Middle frontal gyrus (tissue), 1 donor: Measurements from ENCODE around the gene ADGRE2.
A peak's percentile ranks its signal among the peaks of the same experiment; 100 is the strongest.

Source experiments
- DNase-seq: peaks from one replicate; pipeline ENCODE4 v3.0.0-alpha.2; 2015; ENCODE audit warnings: low spot score; ENCODE audit errors: extremely low spot score

Gene ADGRE2

GRCh38 chr19:14748601-14749000, 29.8 kb downstream of the ADGRE2 start:
- DNase-seq = no peak

- no peak for DNase-seq
Observed at GRCh38 chr19:14746886-14747285, 31.5 kb downstream of the ADGRE2 start.

GRCh38 chr19:14735915-14736314, 42.4 kb downstream of the ADGRE2 start:
- DNase-seq = no peak

DNA sequence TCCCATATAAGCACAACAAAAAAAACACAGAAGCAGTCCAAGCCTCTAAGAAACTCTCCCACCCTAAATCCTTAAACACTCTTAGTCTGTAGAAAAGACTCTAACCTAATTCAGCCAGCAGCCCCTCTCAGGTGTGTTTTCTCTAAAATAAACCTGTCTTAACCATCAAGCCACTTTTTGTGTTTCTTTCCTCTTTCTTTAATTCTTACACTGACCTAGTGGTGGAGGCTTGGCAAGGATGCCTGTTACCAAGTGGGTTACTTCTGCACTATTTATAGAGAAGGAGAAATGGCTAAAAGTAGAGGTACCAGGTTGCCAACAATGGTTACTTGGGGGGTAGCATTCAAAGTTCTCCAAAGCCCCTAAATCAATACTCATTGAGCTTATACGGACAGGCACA, 44.8 kb downstream of the ADGRE2 start:
- no peak for DNase-seq

DNA sequence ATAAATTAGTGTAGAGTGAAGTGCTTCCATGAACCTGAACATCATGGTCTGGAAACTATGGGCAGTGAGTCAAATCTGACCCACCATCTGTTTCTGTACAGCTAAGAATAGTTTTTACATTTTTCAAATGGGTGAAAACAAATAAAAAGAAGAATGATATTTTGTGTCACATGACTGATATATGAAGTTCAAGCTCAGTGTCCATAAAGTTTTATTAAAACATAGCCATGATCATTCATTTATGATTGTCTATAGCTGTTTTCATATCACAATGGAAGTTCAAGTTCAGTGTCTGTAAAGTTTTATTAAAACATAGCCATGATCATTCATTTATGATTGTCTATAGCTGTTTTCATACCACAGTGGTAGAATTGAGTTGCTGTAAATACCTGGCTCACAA, 45.9 kb downstream of the ADGRE2 start:
- DNase-seq = no peak

DNA sequence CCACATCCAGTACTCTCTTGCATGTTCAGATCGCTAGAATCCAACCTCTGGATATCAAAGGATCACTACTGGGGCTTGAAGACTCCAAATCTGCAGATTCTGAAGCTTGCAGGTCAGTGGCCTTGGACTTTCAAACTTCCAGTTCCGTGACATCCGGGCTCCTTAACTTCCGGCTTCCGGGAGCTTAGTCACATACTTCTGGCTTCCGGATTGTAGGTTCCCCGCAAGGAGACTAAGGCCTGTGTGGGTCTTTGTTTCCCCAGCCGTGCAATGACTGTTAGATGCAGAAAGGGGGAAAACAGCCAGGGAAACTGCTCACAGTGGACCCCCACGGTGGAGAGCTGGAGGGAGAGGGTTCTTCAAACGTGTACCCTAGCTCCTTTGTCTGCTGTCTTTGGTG, 47.2 kb downstream of the ADGRE2 start:
- no peak for DNase-seq

DNA sequence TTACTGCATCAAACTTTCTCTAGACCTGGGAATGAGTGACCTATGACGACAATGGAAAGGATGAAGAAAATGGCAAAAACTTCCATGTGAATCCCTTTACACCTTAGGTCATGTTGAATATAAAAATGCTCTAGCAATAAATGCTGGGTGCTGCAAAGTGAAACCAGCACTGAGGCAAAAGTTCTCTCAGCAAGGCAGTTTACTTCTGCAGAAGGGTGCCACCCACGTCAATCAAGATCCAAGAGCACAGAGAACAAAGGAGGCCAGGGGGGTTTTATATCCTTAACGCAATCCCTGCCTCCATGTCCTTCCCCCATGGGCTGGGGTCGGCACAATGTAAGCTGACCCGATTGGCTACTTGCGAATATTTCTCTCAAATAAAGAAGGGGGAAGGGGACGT, 49.8 kb downstream of the ADGRE2 start:
- no peak for DNase-seq

DNA sequence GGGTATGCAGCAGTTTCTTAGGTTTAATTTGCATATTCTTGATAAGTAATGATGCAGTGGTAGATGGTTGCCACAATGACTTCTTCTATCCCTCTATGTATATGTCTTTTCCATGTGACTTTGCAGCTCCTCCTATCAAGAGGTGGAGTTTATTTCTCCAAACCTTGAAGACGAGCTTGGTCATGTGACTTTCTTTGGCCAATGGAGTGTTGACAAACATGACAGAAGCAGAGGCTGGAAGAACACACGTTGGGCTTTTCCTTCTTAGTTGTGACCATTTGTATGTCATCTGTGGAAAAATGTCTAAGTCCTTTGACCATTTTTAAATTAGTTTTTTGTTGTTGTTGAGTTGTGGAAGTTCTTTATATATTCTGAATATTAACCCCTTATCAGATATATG, 56.2 kb downstream of the ADGRE2 start:
- DNase-seq = no peak

- DNase-seq = no peak
Observed at GRCh38 chr19:14719162-14719561, 59.2 kb downstream of the ADGRE2 start.

GRCh38 chr19:14718522-14719116, 59.7 kb downstream of the ADGRE2 start:
- DNase-seq = no peak

- DNase-seq = no peak
Observed at GRCh38 chr19:14715841-14716240, 62.5 kb downstream of the ADGRE2 start.

DNA sequence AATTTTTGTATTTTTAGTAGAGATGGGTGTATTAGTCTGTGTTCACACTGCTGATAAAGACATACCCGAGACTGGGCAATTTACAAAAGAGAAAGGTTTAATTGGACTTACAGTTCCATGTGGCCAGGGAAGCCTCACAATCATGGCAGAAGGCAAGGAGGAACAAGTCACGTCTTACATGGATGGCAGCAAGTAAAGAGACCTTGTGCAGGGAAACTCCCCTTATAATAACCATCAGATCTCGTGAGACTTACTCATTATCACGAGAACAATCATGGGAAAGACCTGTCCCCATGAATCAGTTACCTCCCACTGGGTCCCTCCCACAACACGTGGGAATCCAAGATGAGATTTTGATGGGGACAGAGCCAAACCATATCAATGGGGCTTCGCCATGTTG, 73.9 kb downstream of the ADGRE2 start:
- no peak for DNase-seq

DNA sequence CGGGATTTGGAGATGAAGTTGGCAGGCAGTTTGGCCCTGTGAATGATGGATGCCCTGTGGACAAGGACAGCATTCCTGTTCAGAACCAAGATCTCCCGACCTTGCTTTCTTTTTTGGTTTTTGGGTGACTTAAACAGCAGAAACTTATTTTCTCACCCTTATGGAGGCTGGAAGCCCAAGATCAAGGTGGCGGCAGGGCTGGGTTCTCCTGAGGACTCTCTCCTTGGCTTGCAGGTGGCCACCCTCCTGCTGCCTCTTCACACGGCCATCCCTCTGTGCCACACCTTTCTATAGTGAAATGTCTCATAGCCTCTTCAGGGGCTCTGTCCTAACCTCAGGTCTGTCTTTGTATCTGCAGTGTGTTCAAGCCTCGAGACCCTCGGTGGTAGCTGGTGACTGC, 74.5 kb downstream of the ADGRE2 start:
- no peak for DNase-seq

- no peak for DNase-seq
Observed at GRCh38 chr19:14700711-14701375, 77.5 kb downstream of the ADGRE2 start.

DNA sequence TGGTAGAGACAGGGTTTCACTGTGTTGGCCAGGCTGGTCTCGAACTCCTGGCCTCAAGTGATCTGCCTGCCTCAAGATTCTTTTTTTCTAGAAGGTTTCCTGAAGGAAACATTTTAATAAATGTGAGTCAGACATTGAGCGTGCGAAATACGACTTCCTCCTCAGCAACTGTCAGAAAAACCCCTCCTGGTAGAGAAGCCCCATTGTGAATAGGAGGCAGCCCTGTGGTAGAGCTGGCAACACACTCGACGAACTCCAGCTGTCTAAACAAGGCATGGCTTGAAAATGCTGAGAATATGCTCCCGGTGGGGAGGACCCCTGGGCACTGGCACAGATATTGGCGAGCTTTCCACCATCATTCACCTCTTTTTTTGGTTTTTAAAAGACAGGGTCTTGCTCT, 78.7 kb downstream of the ADGRE2 start:
- DNase-seq = no peak

GRCh38 chr19:14695471-14695870, 82.9 kb downstream of the ADGRE2 start:
- no peak for DNase-seq

- DNase-seq = no peak
Observed at GRCh38 chr19:14694641-14695266, 83.6 kb downstream of the ADGRE2 start.

- DNase-seq = peak; percentile 72
Observed at GRCh38 chr19:14689598-14690503, 88.5 kb downstream of the ADGRE2 start, which contains the start of gene ZNF333. ZNF333 (plus strand) TSS chr19:14690048; CDS start chr19:14693492, 3,444 bp downstream.

GRCh38 chr19:14686411-14686810, 91.9 kb downstream of the ADGRE2 start:
- DNase-seq = no peak

DNA sequence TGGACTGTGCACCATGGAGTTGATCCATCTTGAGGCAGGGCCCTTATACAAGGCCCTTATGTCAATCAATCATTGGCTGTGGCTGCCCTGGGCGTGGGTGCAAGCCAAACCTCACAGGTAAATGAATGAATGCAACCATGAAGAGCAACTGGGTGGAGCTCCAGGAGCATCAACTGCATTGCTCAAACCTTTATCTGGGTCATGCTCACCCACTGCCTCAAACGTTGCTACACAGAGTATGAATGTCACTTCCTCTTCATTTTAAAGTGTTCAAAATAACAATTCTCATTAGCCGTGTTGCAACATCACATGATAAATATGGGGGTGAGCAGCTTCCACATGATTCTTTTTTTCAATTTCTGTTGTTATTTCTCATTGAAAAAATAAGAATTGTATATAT, 94.9 kb downstream of the ADGRE2 start:
- no peak for DNase-seq
